PC-9 (cell line): ENCODE data around the gene CYP4F11. TPM values are rescaled to one million over a fixed set of nuclear protein-coding genes. Genes with fewer than 3 reads are reported as not detected.
"Not testable (repeated sequence)": the region's sequence is repeated elsewhere in the genome, so short reads cannot be mapped to it uniquely, and the experiment has no call there.

Source experiments
- BruUV-seq: library from RNA; stranded (reverse); fragments of 400-500 nt; replicated peaks from 2 replicates; lab custom pipeline; 2021; lab: Mats Ljungman, UMichigan
- CTCF ChIA-PET: fragments of 300-600 bp; sonication (Branson Sonifier 250); formaldehyde crosslinking; loops from one replicate; lab custom pipeline; 2022; ENCODE audit warnings: antibody characterized with exemption; lab: Charles Lee
- POLR2A ChIA-PET: fragments of 300-600 bp; sonication (Branson Sonifier 250); formaldehyde crosslinking; loops from one replicate; lab custom pipeline; 2022; ENCODE audit warnings: antibody characterized with exemption; ENCODE audit not compliant: unreplicated experiment; lab: Charles Lee
- DNase-seq, 2 experiments: peaks; one replicate each; pipeline versions ENCODE4 v3.0.0 to v3.0.0-alpha.2; 2015 to 2022; ENCODE audit warnings: mixed read lengths in 1 of 2
- H2AFZ ChIP-seq: fragments of 200-600 bp; sonication (generic); 2 replicates; pipeline ENCODE4 v1.8.1; 2017; ENCODE audit warnings: antibody characterized with exemption
- H3F3A ChIP-seq: fragments of 200-600 bp; sonication (generic); 2 replicates; pipeline ENCODE4 v1.8.1; 2017; ENCODE audit warnings: antibody characterized with exemption, mild to moderate bottlenecking, low read depth; ENCODE audit not compliant: insufficient read depth
- H3K27ac ChIP-seq: fragments of 200-600 bp; sonication (generic); 2 replicates; pipeline ENCODE4 v1.6.1; 2016; ENCODE audit warnings: mixed run types
- H3K27me3 ChIP-seq: fragments of 200-600 bp; sonication (generic); 2 replicates; pipeline ENCODE4 v1.6.1; 2016; ENCODE audit warnings: low read depth, mixed run types; ENCODE audit not compliant: insufficient read depth
- H3K36me3 ChIP-seq: fragments of 200-600 bp; sonication (generic); 2 replicates; pipeline ENCODE4 v1.6.1; 2016; ENCODE audit warnings: low read depth, mixed run types
- H3K4me1 ChIP-seq: fragments of 200-600 bp; sonication (generic); replicated peaks from 2 replicates; pipeline ENCODE4 v1.6.1; 2016; ENCODE audit warnings: mixed run types; ENCODE audit not compliant: insufficient read depth
- H3K4me2 ChIP-seq: fragments of 200-600 bp; sonication (generic); 2 replicates; pipeline ENCODE4 v1.6.1; 2017; ENCODE audit warnings: mixed run types
- H3K4me3 ChIP-seq: fragments of 200-600 bp; sonication (generic); 2 replicates; pipeline ENCODE4 v1.6.1; 2016; ENCODE audit warnings: mixed run types
- H3K79me2 ChIP-seq: fragments of 200-600 bp; sonication (generic); 2 replicates; pipeline ENCODE4 v1.6.1; 2017; ENCODE audit warnings: low read depth, mixed run types
- H3K9me2 ChIP-seq: fragments of 200-600 bp; sonication (generic); 2 replicates; pipeline ENCODE4 v1.8.1; 2017; ENCODE audit warnings: mild to moderate bottlenecking; ENCODE audit not compliant: insufficient read depth
- H3K9me3 ChIP-seq: fragments of 200-600 bp; sonication (generic); 2 replicates; pipeline ENCODE4 v1.8.1; 2016; ENCODE audit warnings: low read depth; ENCODE audit not compliant: insufficient read depth
- H4K20me1 ChIP-seq: fragments of 200-600 bp; sonication (generic); 2 replicates; pipeline ENCODE4 v1.8.1; 2017; ENCODE audit not compliant: insufficient read depth
- EZH2 ChIP-seq: fragments of 200-600 bp; sonication (generic); IDR thresholded peaks from 2 replicates; pipeline ENCODE4 v1.8.0; 2017; ENCODE audit warnings: antibody characterized with exemption, low read depth
- intact Hi-C: fragments of 100-400 bp; cut with micrococcal nuclease; formaldehyde crosslinking; loops from one replicate; pipeline ENCODE4 v1.10.0; 2022; ENCODE audit not compliant: unreplicated experiment
- total RNA-seq: library from RNA; stranded (reverse); gene quantifications from 2 replicates; pipeline ENCODE4 v1.2.3, GENCODE V29; 2021
- TF ChIP-seq, protein P1 (sequence below): fragments of 200-600 bp; sonication (generic); conservative IDR thresholded peaks from 2 replicates; pipeline ENCODE4 v1.6.1; 2017; ENCODE audit warnings: mixed run types, antibody characterized with exemption, mild to moderate bottlenecking, moderate library complexity

The CYP4F11 gene
- total RNA-seq, 1 experiment from 2014 or later, result 187 TPM

DNA sequence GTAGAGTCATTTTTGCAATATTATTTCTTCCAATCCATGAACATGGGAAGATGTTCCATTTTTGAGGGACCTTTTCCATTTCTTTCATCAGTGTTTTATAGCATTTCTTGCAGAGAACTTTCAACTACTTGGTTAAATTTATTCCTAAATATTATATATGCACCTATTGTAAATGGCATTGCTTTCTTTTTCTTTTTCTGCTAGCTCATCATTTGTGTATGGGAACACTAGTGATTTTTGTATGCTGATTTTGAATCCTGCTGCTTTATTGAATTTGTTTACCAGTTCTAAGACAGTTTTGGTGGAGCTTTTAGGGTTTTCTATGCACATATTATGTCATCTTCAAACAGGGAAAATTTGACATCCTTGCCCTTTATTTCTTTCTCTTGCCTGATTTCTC, 29.3 kb downstream of the CYP4F11 start:
- H3K27me3 ChIP-seq, result no peaks in the 10 kb centered on the region
- no peaks in the 10 kb centered on the region for H3K4me1 ChIP-seq
- H3K4me3 ChIP-seq, result no peak overlapping the region
- no peak overlapping the region for H3K27ac ChIP-seq
- no peaks in the 10 kb centered on the region for H4K20me1 ChIP-seq
- POLR2A ChIA-PET, result no interaction called here
- intact Hi-C loops, result no loop called here
- peaks cover 16% of the 10 kb centered on the region; the same call in 1 of the 2 replicates for H3F3A ChIP-seq
- no peaks in the 10 kb centered on the region; the same call in 1 of the 2 replicates for H3K9me3 ChIP-seq
- H3K9me2 ChIP-seq, result no peaks in the 10 kb centered on the region
- CTCF ChIA-PET, result no interaction called here
- DNase-seq, result no peak
- H3K79me2 ChIP-seq, result no peaks in the 10 kb centered on the region
- H2AFZ ChIP-seq, result no peak overlapping the region
- TF ChIP-seq, protein P1, sequence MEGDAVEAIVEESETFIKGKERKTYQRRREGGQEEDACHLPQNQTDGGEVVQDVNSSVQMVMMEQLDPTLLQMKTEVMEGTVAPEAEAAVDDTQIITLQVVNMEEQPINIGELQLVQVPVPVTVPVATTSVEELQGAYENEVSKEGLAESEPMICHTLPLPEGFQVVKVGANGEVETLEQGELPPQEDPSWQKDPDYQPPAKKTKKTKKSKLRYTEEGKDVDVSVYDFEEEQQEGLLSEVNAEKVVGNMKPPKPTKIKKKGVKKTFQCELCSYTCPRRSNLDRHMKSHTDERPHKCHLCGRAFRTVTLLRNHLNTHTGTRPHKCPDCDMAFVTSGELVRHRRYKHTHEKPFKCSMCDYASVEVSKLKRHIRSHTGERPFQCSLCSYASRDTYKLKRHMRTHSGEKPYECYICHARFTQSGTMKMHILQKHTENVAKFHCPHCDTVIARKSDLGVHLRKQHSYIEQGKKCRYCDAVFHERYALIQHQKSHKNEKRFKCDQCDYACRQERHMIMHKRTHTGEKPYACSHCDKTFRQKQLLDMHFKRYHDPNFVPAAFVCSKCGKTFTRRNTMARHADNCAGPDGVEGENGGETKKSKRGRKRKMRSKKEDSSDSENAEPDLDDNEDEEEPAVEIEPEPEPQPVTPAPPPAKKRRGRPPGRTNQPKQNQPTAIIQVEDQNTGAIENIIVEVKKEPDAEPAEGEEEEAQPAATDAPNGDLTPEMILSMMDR, result no peak
- TF ChIP-seq EZH2, result no peak
- no peaks in the 10 kb centered on the region for H3K36me3 ChIP-seq
- H3K4me2 ChIP-seq, result no peak overlapping the region
- no TSS peak for BruUV-seq

DNA sequence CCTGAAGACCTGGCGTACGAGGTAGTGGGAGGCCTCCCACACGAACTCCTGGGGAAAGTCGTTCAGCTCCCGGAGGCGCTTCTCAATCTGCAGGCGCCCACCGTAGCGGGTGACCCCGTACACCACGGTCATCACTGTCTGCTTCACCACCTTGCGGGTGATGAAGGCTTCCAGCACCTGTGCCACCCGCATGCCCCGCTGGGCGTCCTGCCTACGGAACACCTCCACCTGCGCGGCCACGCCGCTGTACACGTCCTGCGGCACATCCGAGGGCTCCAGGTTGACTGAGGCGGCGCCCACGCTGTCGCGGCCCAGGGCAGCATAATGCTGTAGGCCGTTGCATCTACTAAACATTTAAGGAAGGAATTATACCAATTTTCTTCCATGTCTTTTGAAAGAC, 31.4 kb downstream of the CYP4F11 start:
- H3F3A ChIP-seq, H3K9me2 ChIP-seq, H4K20me1 ChIP-seq, H3K36me3 ChIP-seq, DNase-seq, H3K4me1 ChIP-seq, H3K79me2 ChIP-seq, H3K9me3 ChIP-seq, BruUV-seq, H3K27ac ChIP-seq, H3K4me2 ChIP-seq, H2AFZ ChIP-seq, CTCF ChIA-PET, H3K27me3 ChIP-seq, POLR2A ChIA-PET, H3K4me3 ChIP-seq, intact Hi-C loops: not testable (repeated sequence)

DNA sequence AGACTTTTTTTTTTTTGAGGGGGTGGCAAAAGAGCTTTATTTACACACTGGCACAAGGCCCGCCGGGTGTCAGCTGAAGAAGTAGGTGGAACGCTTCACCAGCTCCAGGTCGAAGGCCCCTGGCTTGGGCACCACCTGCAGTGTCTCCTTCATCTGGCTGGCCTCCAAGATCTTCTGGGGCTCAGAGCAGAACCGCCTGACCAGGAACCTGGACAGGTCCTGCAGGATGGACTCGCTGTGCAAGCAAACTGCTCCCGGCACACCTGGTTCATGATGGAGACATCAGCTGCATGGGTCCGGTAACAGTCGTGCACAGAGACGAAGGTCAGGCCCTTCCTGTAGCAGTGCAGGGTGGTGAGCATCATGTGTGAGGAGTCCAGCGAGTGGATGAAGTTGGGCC, 32.1 kb downstream of the CYP4F11 start:
- H3K27ac ChIP-seq, result no peak overlapping the region
- H4K20me1 ChIP-seq, result no peaks in the 10 kb centered on the region
- no peak for DNase-seq
- H3K9me2 ChIP-seq, result no peaks in the 10 kb centered on the region
- TF ChIP-seq EZH2, result no peak
- TF ChIP-seq, protein P1, result no peak
- H3K4me2 ChIP-seq, result no peak overlapping the region
- no peaks in the 10 kb centered on the region for H3K4me1 ChIP-seq
- BruUV-seq, result no TSS peak
- H2AFZ ChIP-seq, result no peak overlapping the region
- ChIA-PET POLR2A (interaction anchor here (0.6 kb wide), 1 partner anchor 28 kb away, joined by 4 read pairs; no protein-coding TSS in a partner anchor), CTCF (no interaction called here)
- peaks cover 5% of the 10 kb centered on the region; the same call in 1 of the 2 replicates for H3F3A ChIP-seq
- H3K36me3 ChIP-seq, result no peaks in the 10 kb centered on the region
- no peaks in the 10 kb centered on the region; the same call in 1 of the 2 replicates for H3K9me3 ChIP-seq
- H3K4me3 ChIP-seq, result no peak overlapping the region
- no peaks in the 10 kb centered on the region for H3K27me3 ChIP-seq
- intact Hi-C loops, result no loop called here
- H3K79me2 ChIP-seq, result no peaks in the 10 kb centered on the region

DNA sequence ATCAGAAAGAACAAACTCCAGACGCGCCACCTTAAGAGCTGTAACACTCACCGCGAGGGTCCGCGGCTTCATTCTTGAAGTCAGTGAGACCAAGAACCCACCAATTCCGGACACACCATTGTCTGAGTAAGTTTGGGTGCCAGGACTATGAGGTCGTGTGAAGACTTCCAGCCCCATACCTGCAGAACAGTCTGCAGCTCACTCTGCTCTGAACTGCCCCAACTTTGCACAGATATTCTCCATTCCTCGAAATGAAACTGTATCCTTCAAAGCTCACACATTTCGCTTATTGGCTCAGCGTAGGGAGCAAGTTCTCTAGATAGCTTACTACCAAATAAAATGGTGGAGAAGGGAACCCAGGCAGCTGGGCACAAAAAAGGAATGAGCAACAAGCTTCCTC, 33.8 kb downstream of the CYP4F11 start:
- no peak for DNase-seq
- no peaks in the 10 kb centered on the region for H4K20me1 ChIP-seq
- no peaks in the 10 kb centered on the region for H3F3A ChIP-seq
- no TSS peak for BruUV-seq
- no peak overlapping the region for H2AFZ ChIP-seq
- intact Hi-C loops, result no loop called here
- no peak overlapping the region for H3K27ac ChIP-seq
- no peaks in the 10 kb centered on the region for H3K4me1 ChIP-seq
- H3K9me2 ChIP-seq, result no peaks in the 10 kb centered on the region
- no peaks in the 10 kb centered on the region for H3K79me2 ChIP-seq
- no peak overlapping the region for H3K4me2 ChIP-seq
- no peak overlapping the region for H3K4me3 ChIP-seq
- TF ChIP-seq, protein P1, result no peak
- TF ChIP-seq EZH2, result no peak
- POLR2A ChIA-PET, result no interaction called here
- no peaks in the 10 kb centered on the region for H3K27me3 ChIP-seq
- H3K9me3 ChIP-seq, result no peaks in the 10 kb centered on the region
- CTCF ChIA-PET, result interaction anchor here (0.6 kb wide), 2 partner anchors 71 to 273 kb away, joined by 3 read pairs; no protein-coding TSS in a partner anchor
- H3K36me3 ChIP-seq, result no peaks in the 10 kb centered on the region

DNA sequence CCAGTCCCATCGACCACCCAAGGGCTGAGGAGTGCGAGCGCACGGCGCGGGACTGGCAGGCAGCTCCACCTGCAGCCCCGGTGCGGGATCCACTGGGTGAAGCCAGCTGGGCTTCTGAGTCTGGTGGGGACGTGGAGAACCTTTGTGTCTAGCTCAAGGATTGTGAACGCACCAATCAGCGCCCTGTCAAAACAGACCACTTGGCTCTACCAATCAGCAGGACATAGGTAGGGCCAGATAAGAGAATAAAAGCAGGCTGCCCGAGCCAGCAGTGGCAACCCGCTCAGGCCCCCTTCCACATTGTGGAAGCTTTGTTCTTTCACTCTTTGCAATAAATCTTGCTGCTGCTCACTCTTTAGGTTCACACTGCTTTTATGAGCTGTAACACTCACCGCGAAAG, 34.3 kb downstream of the CYP4F11 start:
- H3K79me2 ChIP-seq, H3K4me2 ChIP-seq, H3K27me3 ChIP-seq, H3K4me3 ChIP-seq, H3F3A ChIP-seq, H3K36me3 ChIP-seq, BruUV-seq, POLR2A ChIA-PET, H3K27ac ChIP-seq, H4K20me1 ChIP-seq, H2AFZ ChIP-seq, H3K9me3 ChIP-seq, H3K4me1 ChIP-seq, intact Hi-C loops, H3K9me2 ChIP-seq, DNase-seq: not testable (repeated sequence)
- CTCF ChIA-PET, result interaction anchor here (0.6 kb wide), 1 partner anchor 274 kb away, joined by 3 read pairs; no protein-coding TSS in a partner anchor
